GM18867 (cell line): Measurements from ENCODE around the gene MBTD1.
A peak's percentile ranks its signal among the peaks of the same experiment; 100 is the strongest.
"Not testable (repeated sequence)": the region's sequence is repeated elsewhere in the genome, so short reads cannot be mapped to it uniquely, and the experiment has no call there.

ENCODE experiments used
- ATAC-seq: cut with Tn5 transposase; IDR thresholded peaks from one replicate; pipeline ENCODE4 v1.9.1; 2021; ENCODE audit warnings: mild to moderate bottlenecking, moderate library complexity; ENCODE audit not compliant: unreplicated experiment

MBTD1 gene

GRCh38 chr17:51191895-51192294 is 68.0 kb downstream of the MBTD1 start:
- no peak for ATAC-seq

GRCh38 chr17:51189628-51190027 is 70.2 kb downstream of the MBTD1 start:
- no peak for ATAC-seq

- no peak for ATAC-seq
Observed at GRCh38 chr17:51189162-51189561, 70.7 kb downstream of the MBTD1 start.

- no peak for ATAC-seq
Observed at GRCh38 chr17:51188271-51188833, 71.5 kb downstream of the MBTD1 start.

GRCh38 chr17:51185763-51186332 is 74.0 kb downstream of the MBTD1 start:
- no peak for ATAC-seq

GRCh38 chr17:51184124-51184523 is 75.7 kb downstream of the MBTD1 start:
- no peak for ATAC-seq

GRCh38 chr17:51180486-51180885 is 79.4 kb downstream of the MBTD1 start:
- no peak for ATAC-seq

- ATAC-seq: not testable (repeated sequence)
Observed at GRCh38 chr17:51172030-51172429, 87.8 kb downstream of the MBTD1 start.

GRCh38 chr17:51170736-51171135 is 89.1 kb downstream of the MBTD1 start:
- ATAC-seq: no peak

GRCh38 chr17:51169340-51169739 is 90.5 kb downstream of the MBTD1 start:
- no peak for ATAC-seq

GRCh38 chr17:51166987-51167931 is 92.6 kb downstream of the MBTD1 start:
- ATAC-seq: peak; percentile 45

GRCh38 chr17:51166198-51166986 is 93.5 kb downstream of the MBTD1 start, which contains the start of gene NME2:
NME2 (plus strand) TSS chr17:51166411; CDS start chr17:51166831, 420 bp downstream.
- peak; percentile 87 for ATAC-seq

GRCh38 chr17:51165680-51166197 is 94.1 kb downstream of the MBTD1 start:
- peak; percentile 24 for ATAC-seq

- no peak for ATAC-seq
Observed at GRCh38 chr17:51164911-51165679, 94.8 kb downstream of the MBTD1 start.

GRCh38 chr17:51161541-51161940 is 98.3 kb downstream of the MBTD1 start:
- ATAC-seq: no peak

GRCh38 chr17:51159604-51160003 is 100.2 kb downstream of the MBTD1 start:
- ATAC-seq: no peak

- ATAC-seq: no peak
Observed at GRCh38 chr17:51155416-51155815, 104.4 kb downstream of the MBTD1 start.

GRCh38 chr17:51154176-51154575 is 105.7 kb downstream of the MBTD1 start:
- no peak for ATAC-seq

GRCh38 chr17:51153210-51154072 is 106.4 kb downstream of the MBTD1 start, which contains the start of gene NME1:
NME1 (plus strand) TSS chr17:51153559; CDS start chr17:51155655, 2,096 bp downstream.
- ATAC-seq: peak; percentile 94
